Chondrocyte (in vitro differentiated cells): ENCODE measurements around the gene MOCS2. TPM values are rescaled to one million over a fixed set of nuclear protein-coding genes. Genes with fewer than 3 reads are reported as not detected.

Experiments
- DNase-seq: peaks from one replicate; pipeline ENCODE4 v3.0.0; 2021; ENCODE audit warnings: mixed read lengths, low spot score
- H3K27ac Mint-ChIP-seq: one replicate; pipeline ENCODE4 v1.8.0; 2021; ENCODE audit warnings: mild to moderate bottlenecking, moderate library complexity, mixed read lengths; ENCODE audit not compliant: unreplicated experiment
- H3K27me3 Mint-ChIP-seq: 2 replicates; pipeline ENCODE4 v1.8.0; 2021; ENCODE audit warnings: low read depth, mixed read lengths
- H3K36me3 Mint-ChIP-seq: 2 replicates; pipeline ENCODE4 v1.8.0; 2021; ENCODE audit warnings: low read depth, mixed read lengths
- H3K4me1 Mint-ChIP-seq: 2 replicates; pipeline ENCODE4 v1.8.0; 2021; ENCODE audit warnings: low read depth, mild to moderate bottlenecking, mixed read lengths
- H3K4me3 Mint-ChIP-seq: one replicate; pipeline ENCODE4 v1.8.0; 2021; ENCODE audit warnings: mild to moderate bottlenecking, moderate library complexity, mixed read lengths; ENCODE audit not compliant: unreplicated experiment
- H3K9me3 Mint-ChIP-seq: 2 replicates; pipeline ENCODE4 v1.8.0; 2021; ENCODE audit warnings: low read depth, mixed read lengths
- CTCF ChIP-seq: fragments of 200-600 bp; sonication (generic); IDR thresholded peaks from 2 replicates; pipeline ENCODE4 v1.5.0; 2021; ENCODE audit warnings: antibody characterized with exemption, mild to moderate bottlenecking, moderate library complexity
- total RNA-seq: library from RNA; stranded (reverse); gene quantifications from 3 replicates; pipeline ENCODE4 v1.2.1, GENCODE V29; 2021

Gene MOCS2
- total RNA-seq, 1 donor from 2014 or later, result 34.1 TPM

GRCh38 chr5:53080271-53080670, 29.3 kb downstream of the MOCS2 start:
- TF ChIP-seq CTCF, result no peak
- no peaks in the 10 kb centered on the region for H3K9me3 Mint-ChIP-seq
- DNase-seq, result no peak
- peaks cover 3% of the 10 kb centered on the region for H3K36me3 Mint-ChIP-seq
- H3K27me3 Mint-ChIP-seq, result peaks cover 2% of the 10 kb centered on the region
- H3K27ac Mint-ChIP-seq, result no peak overlapping the region
- no peaks in the 10 kb centered on the region for H3K4me1 Mint-ChIP-seq
- no peak overlapping the region for H3K4me3 Mint-ChIP-seq

GRCh38 chr5:53076014-53076583, 33.5 kb downstream of the MOCS2 start:
- peaks cover 3% of the 10 kb centered on the region for H3K4me1 Mint-ChIP-seq
- peaks cover 3% of the 10 kb centered on the region for H3K36me3 Mint-ChIP-seq
- no peak for DNase-seq
- H3K9me3 Mint-ChIP-seq, result no peaks in the 10 kb centered on the region
- H3K4me3 Mint-ChIP-seq, result no peak overlapping the region
- H3K27ac Mint-ChIP-seq, result no peak overlapping the region
- no peak for TF ChIP-seq CTCF
- peaks cover 7% of the 10 kb centered on the region for H3K27me3 Mint-ChIP-seq

- H3K4me1 Mint-ChIP-seq, result peaks cover 6% of the 10 kb centered on the region
- TF ChIP-seq CTCF, result no peak
- H3K4me3 Mint-ChIP-seq, result no peak overlapping the region
- H3K36me3 Mint-ChIP-seq, result peaks cover 2% of the 10 kb centered on the region
- H3K27me3 Mint-ChIP-seq, result peaks cover 7% of the 10 kb centered on the region
- H3K27ac Mint-ChIP-seq, result no peak overlapping the region
- DNase-seq, result no peak
- no peaks in the 10 kb centered on the region for H3K9me3 Mint-ChIP-seq
Observed at GRCh38 chr5:53073348-53073747, 36.2 kb downstream of the MOCS2 start.

- no peaks in the 10 kb centered on the region for H3K9me3 Mint-ChIP-seq
- no peak for TF ChIP-seq CTCF
- no peak for DNase-seq
- H3K4me3 Mint-ChIP-seq, result no peak overlapping the region
- H3K27me3 Mint-ChIP-seq, result peaks cover 5% of the 10 kb centered on the region
- H3K27ac Mint-ChIP-seq, result no peak overlapping the region
- peaks cover 2% of the 10 kb centered on the region for H3K36me3 Mint-ChIP-seq
- peaks cover 6% of the 10 kb centered on the region for H3K4me1 Mint-ChIP-seq
Observed at GRCh38 chr5:53071738-53072137, 37.8 kb downstream of the MOCS2 start.

GRCh38 chr5:53071298-53071697, 38.3 kb downstream of the MOCS2 start:
- DNase-seq, result no peak
- TF ChIP-seq CTCF, result no peak
- Mint-ChIP-seq H3K4me3 (no peak overlapping the region), H3K27me3 (peaks cover 5% of the 10 kb centered on the region), H3K27ac (no peak overlapping the region), H3K36me3 (peaks cover 2% of the 10 kb centered on the region), H3K4me1 (peaks cover 6% of the 10 kb centered on the region), H3K9me3 (no peaks in the 10 kb centered on the region)
